Mesothelial cell of epicardium (in vitro differentiated cells): ENCODE data around the gene GATAD2A. TPM values are rescaled to one million over a fixed set of nuclear protein-coding genes. Genes with fewer than 3 reads are reported as not detected.

ENCODE experiments used
- DNase-seq, 2 experiments: peaks; one replicate each; pipeline ENCODE4 v3.0.0; 2021; ENCODE audit warnings: low spot score in 2 of 2; ENCODE audit not compliant: unreplicated experiment in 2 of 2
- H3K27ac Mint-ChIP-seq: 2 replicates; pipeline ENCODE4 v1.8.0; 2021; ENCODE audit warnings: mixed read lengths
- H3K27me3 Mint-ChIP-seq: 2 replicates; pipeline ENCODE4 v1.8.0; 2021; ENCODE audit warnings: low read depth, mixed read lengths
- H3K36me3 Mint-ChIP-seq: 2 replicates; pipeline ENCODE4 v1.8.0; 2021; ENCODE audit warnings: mixed read lengths
- H3K4me1 Mint-ChIP-seq: 2 replicates; pipeline ENCODE4 v1.8.0; 2021; ENCODE audit warnings: mixed read lengths
- H3K4me3 Mint-ChIP-seq: 2 replicates; pipeline ENCODE4 v1.8.0; 2021; ENCODE audit warnings: mild to moderate bottlenecking, moderate library complexity, mixed read lengths
- H3K9me3 Mint-ChIP-seq: 2 replicates; pipeline ENCODE4 v1.8.0; 2021; ENCODE audit warnings: mixed read lengths
- CTCF ChIP-seq: fragments of 200-600 bp; sonication (generic); IDR thresholded peaks from one replicate; pipeline ENCODE4 v1.5.0; 2021; ENCODE audit warnings: antibody characterized with exemption; ENCODE audit not compliant: unreplicated experiment
- total RNA-seq: library from RNA; stranded (reverse); gene quantifications from 3 replicates; pipeline ENCODE4 v1.2.1, GENCODE V29; 2021

The GATAD2A gene
- total RNA-seq, 1 donor from 2014 or later: 113 TPM

GRCh38 chr19:19417628-19418245, 12.3 kb downstream of the GATAD2A start:
- Mint-ChIP-seq H3K27ac (peak overlapping the region; percentile 48), H3K36me3 (peaks cover 8% of the 10 kb centered on the region)

GRCh38 chr19:19418555-19419260, 13.2 kb downstream of the GATAD2A start:
- TF ChIP-seq CTCF: no peak
- no peak for DNase-seq
- Mint-ChIP-seq H3K4me3 (no peak overlapping the region), H3K9me3 (no peaks in the 10 kb centered on the region), H3K4me1 (peaks cover 15% of the 10 kb centered on the region), H3K27ac (peak overlapping the region; percentile 68), H3K27me3 (no peaks in the 10 kb centered on the region), H3K36me3 (peaks cover 8% of the 10 kb centered on the region)

More at GRCh38 chr19:19417628-19418245, 12.3 kb downstream of the GATAD2A start:
- DNase-seq: no peak
- no peak overlapping the region for H3K4me3 Mint-ChIP-seq
- no peaks in the 10 kb centered on the region for H3K9me3 Mint-ChIP-seq
- H3K27me3 Mint-ChIP-seq: no peaks in the 10 kb centered on the region
- no peak for TF ChIP-seq CTCF
- H3K4me1 Mint-ChIP-seq: peaks cover 15% of the 10 kb centered on the region

GRCh38 chr19:19420570-19421298, 15.3 kb downstream of the GATAD2A start:
- Mint-ChIP-seq H3K27ac (peak overlapping the region; percentile 36), H3K4me3 (no peak overlapping the region), H3K27me3 (no peaks in the 10 kb centered on the region), H3K9me3 (no peaks in the 10 kb centered on the region), H3K36me3 (peaks cover 4% of the 10 kb centered on the region), H3K4me1 (peaks cover 15% of the 10 kb centered on the region)
- no peak for DNase-seq
- no peak for TF ChIP-seq CTCF

GRCh38 chr19:19421299-19421696, 15.8 kb downstream of the GATAD2A start:
- H3K4me3 Mint-ChIP-seq: no peak overlapping the region
- H3K27ac Mint-ChIP-seq: peak overlapping the region; percentile 16
- no peak for TF ChIP-seq CTCF
- no peaks in the 10 kb centered on the region for H3K27me3 Mint-ChIP-seq
- peaks cover 15% of the 10 kb centered on the region for H3K4me1 Mint-ChIP-seq
- H3K9me3 Mint-ChIP-seq: no peaks in the 10 kb centered on the region
- no peaks in the 10 kb centered on the region for H3K36me3 Mint-ChIP-seq
- no peak for DNase-seq

- Mint-ChIP-seq H3K4me3 (no peak overlapping the region), H3K9me3 (no peaks in the 10 kb centered on the region), H3K4me1 (peaks cover 15% of the 10 kb centered on the region), H3K27ac (no peak overlapping the region), H3K36me3 (no peaks in the 10 kb centered on the region), H3K27me3 (no peaks in the 10 kb centered on the region)
- no peak for DNase-seq
- TF ChIP-seq CTCF: no peak
Observed at GRCh38 chr19:19422156-19422555, 16.7 kb downstream of the GATAD2A start.
